ENCODE measurements around the gene ULK4.
"Not testable (repeated sequence)": the region's sequence is repeated elsewhere in the genome, so short reads cannot be mapped to it uniquely, and the experiment has no call there.

ULK4 gene

DNA sequence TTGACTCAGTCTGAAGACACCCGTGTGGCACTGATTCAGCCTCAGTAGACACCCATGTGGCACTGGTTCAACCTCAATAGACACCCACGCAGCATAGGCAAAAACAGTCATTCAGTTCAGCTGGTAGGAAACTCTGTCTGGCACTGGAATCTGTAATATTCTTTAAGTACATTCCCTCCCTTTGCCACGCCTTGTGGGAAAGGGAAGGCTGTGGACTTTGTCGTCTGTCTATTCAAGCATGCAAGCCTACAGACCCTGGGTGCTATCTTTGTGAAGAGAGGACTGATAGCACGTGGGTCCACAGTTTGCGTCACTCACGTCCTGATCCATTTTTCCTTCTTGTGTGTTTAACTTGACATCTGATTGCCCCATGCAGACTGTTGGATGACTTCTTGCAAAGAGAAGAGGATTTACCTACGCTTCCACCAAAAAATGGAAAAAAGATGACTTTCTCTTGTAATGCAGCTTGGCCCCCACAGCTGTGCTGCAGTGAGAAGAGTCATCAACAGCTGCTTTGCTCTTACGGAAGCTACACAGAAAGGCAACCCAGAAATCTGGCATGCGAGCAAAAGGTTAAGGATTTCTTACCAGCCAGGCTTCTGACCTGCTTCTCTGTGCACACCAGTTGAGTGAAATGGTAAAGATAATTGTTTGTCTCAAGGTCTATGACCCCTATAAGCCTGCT lies 278.1 kb downstream of the ULK4 start:
- DNase-seq = no peak

- no peak for DNase-seq
These were observed 278.9 kb downstream of the ULK4 start for GRCh38 chr3:41682996-41683395.

DNA sequence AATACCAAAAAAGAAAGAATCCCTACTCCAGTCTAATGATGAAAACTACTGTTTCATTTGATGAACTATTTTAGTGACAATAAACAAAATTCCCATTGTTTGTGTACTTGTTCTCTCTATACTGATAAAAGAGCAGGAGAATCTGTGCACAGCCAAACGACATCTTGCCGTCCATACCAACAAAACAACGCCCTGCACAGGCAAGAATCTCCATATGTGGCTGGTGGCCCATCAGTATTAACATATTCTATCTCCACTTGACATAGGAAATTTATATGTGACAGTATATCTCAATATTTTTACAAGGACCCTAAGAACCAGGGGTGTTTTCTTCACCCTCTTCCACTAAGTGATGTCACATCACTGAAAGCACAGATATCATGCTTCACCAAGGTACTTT lies 279.5 kb downstream of the ULK4 start:
- no peak for DNase-seq

- no peak for DNase-seq
These were observed 280.4 kb downstream of the ULK4 start for GRCh38 chr3:41681479-41681878.

DNA sequence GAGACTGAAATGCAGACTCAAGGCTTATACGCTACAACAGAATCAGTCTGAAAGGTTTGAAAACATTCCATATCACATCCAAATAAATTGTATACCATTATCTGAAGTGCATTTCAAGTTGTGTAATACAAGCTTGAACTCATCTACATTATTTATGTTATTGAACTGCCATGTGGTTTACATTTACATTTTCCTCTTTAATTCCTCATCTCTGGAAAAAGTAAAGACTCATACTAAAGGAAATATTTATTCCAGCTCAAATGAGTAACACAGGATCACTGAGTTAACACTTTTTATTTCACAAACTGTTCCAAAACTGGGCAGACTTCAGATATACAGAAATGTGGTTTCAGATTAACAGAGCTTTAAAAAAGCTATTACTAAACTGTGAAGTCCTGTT lies 282.5 kb downstream of the ULK4 start:
- no peak for DNase-seq

GRCh38 chr3:41675102-41675501 lies 286.8 kb downstream of the ULK4 start:
- not testable (repeated sequence) for DNase-seq

DNA sequence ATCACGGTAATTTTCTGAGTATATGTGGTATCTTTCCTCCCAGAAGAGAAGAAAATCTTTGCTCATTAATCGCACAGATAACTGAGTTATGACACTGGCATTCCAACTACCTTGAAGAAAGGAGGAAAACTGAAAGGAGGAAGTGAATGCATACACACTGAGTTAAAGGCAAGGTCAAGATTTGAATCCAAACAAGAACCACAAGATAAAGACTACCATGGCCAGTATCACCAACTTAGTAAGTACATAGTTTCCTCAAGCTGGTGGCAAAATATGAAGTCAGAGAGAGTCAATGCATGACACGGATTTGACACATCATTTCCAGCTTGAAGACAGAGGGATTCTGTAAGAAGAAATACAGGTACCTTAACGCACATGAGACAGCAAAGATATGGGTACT lies 287.5 kb downstream of the ULK4 start:
- no peak for DNase-seq

GRCh38 chr3:41673650-41674049 lies 288.3 kb downstream of the ULK4 start:
- no peak for DNase-seq

DNA sequence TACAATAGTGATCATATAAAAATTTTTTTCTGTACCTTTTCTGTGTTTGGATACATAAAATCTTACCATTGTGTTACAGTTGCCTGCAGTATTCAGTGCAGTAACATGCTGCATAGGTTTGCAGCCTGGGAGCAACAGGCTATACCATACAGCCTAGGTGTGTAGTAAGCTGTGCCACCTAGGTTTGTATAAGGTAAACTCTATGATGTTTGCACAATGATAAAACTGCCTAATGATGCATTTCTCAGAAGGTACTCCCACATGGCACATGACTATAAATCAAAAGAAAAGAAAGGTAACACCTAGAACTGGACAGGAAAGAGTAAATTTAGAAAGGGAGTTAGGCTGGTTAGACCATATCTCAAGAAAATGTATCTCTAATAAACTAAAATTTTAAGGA lies 293.5 kb downstream of the ULK4 start:
- DNase-seq = no peak

- no peak for DNase-seq
These were observed 299.6 kb downstream of the ULK4 start for GRCh38 chr3:41662288-41662687.

DNA sequence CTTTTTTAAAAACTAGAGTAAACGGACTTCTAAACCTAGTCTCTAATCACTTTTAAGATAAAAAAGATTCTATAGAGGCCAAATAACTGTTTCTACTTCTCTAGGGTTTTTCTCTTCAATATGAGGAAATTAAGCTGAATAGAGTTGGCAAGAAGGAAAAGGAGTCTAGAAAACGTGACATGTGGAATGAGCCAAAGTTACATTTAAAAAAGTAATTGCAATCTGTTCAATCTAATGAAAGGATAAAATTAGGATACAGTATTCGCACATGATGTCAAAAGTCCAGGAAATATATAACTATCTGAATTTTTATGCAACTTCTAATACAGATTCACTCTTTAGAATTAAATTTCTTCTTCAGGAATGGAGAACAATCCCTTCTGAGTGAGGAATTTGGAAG lies 300.1 kb downstream of the ULK4 start:
- no peak for DNase-seq

DNA sequence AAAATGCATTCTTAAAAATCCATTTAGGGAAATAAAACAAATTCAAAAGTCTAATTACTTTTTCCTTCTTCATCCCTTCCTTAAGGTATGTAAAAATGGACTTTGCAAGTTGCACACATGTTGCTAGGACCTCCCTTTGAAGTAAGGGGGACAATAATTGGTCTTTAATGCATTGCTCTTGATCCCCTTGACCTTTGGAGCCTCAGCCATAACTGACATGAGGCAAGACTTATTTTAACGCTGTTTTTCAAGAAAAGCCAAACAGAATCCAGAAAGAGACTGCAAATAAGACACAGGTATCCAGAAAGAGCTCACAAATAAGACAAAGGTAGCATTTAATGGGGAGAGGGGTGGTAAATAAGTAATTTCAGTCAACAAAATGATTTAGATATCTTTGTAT lies 301.4 kb downstream of the ULK4 start:
- DNase-seq = no peak

- no peak for DNase-seq
These were observed 308.2 kb downstream of the ULK4 start for GRCh38 chr3:41653571-41654239.

DNA sequence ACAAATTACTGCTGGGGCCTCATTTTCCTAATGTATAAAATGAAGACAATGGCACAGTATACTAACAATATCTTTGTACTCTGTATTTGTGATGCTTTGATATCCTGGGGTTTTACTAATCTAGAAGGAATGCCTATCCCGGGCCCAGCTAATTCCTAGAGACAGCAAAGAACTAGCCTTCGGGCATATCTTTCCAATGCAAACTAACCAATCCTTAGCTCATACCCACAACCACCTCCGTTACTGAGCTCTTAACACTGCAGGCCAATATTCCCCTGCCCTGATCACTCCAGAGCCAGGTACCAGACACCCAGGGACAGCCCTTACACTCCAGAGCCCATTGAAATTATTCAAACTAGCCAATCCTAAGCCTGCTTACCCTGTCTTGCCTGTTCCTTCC lies 309.0 kb downstream of the ULK4 start:
- no peak for DNase-seq

- DNase-seq = no peak
These were observed 309.4 kb downstream of the ULK4 start for GRCh38 chr3:41652506-41652905.

DNA sequence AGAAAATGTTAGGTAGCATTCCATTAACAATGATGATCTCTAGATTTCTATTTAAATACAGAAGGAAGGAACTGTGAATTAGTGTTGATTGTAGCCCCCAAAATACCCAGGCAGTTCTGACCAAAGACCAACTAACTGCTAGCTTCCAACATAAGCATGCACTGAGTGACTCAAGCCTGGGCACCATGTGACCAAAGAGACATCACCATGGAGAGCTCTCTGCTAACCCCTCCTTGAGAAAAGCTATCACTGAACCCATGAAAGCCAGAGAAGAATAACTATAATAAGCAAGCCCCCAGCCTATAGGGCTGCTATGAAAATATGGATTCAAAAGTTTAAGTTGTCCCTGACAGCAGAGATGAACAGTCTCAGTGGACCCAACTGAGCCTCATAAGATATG lies 310.2 kb downstream of the ULK4 start:
- DNase-seq = no peak

DNA sequence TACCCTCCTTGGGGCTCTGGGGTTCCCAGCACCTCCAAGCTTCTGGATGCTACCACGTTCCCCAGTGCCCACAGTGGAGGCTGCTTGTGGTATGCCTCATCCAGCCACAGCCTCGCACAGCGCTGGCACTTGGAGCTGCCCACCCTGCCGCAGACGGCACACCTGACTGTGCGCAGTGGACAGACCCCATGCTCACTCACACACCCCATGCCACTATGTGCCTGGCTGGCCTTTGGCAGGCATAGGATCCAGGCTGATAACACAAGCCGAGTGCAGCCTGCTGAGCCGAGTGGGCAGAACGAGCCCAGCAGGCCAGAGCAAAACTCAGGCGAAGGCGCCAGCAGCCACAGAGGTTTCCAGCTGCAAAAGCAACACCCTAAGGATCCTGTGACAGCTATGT lies 311.5 kb downstream of the ULK4 start:
- no peak for DNase-seq

DNA sequence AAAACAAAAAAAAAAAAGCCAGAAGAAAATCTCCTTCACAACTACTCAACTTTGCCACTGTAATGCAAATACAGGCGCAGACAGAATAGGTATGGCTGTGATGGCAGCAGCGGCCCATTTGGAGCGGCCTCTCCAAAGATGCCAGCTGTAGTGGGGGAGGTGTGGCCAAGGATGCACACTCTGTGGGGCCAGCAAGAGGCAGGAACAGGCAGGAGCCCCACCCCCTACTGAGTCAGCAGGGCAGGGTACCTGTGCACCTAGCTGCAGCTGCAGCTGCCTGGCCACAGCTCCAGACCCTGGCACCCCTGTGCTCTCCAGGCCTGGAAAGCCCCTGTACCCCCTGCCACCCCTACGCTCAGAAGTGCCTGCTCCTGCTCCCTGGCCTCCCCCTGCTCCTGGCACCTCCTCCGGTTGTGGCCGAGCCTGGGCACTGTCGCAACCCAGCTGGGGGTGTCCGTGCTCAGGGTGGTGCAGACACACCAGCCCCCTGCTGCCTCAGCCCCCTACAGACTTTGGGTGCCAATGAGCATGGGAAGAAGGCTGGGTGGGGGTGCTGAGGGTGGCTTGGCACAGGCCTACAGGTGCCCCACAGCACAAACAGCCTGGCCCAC lies 312.7 kb downstream of the ULK4 start:
- DNase-seq = no peak

GRCh38 chr3:41647730-41648129 lies 314.2 kb downstream of the ULK4 start:
- DNase-seq = not testable (repeated sequence)

GRCh38 chr3:41640076-41640475 lies 321.8 kb downstream of the ULK4 start:
- no peak for DNase-seq

DNA sequence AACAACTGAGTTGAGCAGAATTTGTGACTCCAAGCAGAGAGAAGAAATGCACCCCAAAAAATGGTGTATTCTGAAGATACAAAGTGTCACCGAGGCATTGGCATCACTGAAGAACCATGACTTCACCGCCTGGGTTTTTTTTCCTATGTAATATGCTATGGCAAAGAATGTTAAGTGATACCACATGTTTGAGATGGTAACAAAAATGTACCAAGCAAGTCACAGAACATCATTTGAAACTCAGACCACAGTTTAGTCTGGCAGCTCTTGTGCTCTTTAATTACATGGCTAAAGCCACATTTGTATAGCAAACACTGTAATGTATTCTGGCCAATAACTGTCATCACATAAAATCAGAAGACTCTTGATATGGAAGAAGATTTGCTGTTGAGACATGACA lies 323.5 kb downstream of the ULK4 start:
- DNase-seq = no peak

DNA sequence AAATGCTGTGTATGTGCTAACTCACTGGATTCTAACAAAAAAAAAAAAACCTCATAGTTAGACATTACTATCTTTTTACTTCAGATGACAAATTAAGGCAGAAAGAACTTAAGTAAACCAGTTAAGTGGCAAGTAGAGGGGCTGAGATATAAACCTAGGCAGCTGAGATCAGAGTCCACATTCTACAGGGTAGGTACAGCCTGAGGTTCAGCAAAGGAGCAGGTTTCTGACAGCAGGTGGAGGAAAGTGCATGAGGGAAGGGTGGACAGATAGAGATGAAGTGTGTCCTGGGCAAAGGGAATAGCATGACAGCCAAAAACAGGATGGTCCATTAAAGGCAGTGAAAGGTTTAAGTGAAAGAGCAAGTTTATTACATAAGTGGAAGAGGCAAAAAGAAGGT lies 329.2 kb downstream of the ULK4 start:
- DNase-seq = no peak

DNA sequence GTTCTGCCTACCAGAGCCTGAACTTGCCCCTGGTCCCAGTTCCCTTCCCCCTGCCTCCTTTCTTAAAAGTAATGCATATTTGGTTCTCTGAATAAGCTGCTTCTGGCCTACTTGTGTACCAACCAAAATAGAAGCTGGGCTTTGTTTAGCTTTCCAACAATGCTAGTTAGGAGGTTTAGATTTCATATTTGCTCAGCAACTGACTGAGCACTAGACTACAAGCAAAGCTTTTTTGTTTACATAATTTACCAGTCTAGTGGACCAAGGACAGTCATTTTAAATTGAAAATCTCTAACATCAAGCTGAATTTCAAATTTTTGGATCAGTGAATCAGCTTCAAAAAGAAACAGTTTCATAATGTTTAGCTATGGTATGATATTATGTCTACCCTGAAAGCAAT lies 331.2 kb downstream of the ULK4 start:
- no peak for DNase-seq

- no peak for DNase-seq
These were observed 331.9 kb downstream of the ULK4 start for GRCh38 chr3:41629986-41630385.

DNA sequence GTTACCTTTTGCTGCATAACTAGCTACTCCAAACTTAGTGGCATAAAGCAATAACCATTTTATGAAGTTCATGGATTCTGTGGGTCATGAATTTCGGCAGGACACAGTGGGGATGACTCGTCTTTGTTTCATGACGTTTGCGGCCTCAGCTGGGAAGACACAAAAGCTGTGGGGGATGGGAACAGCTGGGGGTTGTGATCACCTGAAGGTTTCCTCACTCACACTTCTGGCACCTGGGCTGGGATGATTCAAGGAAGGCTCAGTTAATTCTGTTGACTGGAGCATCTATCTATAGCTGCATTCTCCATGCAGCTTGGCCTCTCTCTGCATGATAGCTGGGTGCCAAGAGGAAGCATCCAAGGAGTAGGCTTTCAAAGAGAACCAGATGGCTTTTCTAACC lies 332.8 kb downstream of the ULK4 start:
- no peak for DNase-seq

Data from CD4-positive, alpha-beta T cell treated with Interferon alpha-2 for 1 hour (primary cell).